ENCODE data around the gene TNFSF13B.

TNFSF13B gene

DNA sequence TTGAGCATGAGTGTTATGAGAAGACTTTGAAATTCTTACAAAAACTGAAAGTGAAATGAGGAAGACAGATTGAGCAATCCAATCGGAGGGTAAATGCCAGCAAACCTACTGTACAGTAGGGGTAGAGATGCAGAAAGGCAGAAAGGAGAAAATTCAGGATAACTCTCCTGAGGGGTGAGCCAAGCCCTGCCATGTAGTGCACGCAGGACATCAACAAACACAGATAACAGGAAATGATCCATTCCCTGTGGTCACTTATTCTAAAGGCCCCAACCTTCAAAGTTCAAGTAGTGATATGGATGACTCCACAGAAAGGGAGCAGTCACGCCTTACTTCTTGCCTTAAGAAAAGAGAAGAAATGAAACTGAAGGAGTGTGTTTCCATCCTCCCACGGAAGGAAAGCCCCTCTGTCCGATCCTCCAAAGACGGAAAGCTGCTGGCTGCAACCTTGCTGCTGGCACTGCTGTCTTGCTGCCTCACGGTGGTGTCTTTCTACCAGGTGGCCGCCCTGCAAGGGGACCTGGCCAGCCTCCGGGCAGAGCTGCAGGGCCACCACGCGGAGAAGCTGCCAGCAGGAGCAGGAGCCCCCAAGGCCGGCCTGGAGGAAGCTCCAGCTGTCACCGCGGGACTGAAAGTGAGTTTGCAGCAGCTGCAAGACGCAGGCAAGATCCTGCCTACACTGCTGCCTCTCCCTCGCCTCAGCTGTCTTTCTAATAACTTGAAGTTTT is at the start of gene TNFSF13B:
TSS of gene TNFSF13B (plus strand) at position 118 of the 728 bp plus-strand sequence. CDS start at position 296, 178 bp downstream.
- H3K36me3 ChIP-seq (ENCODE audit: control insufficient read depth, insufficient read depth, low read length): no peaks in the 10 kb centered on the region
- H3K27me3 ChIP-seq (replicated peaks; ENCODE audit: control insufficient read depth, insufficient read depth, low read length): no peaks in the 10 kb centered on the region
- H3K4me3 ChIP-seq (replicated peaks; ENCODE audit: low read depth, low read length): peak within 1 kb of the TSS; percentile 60
- TF ChIP-seq, protein P1, sequence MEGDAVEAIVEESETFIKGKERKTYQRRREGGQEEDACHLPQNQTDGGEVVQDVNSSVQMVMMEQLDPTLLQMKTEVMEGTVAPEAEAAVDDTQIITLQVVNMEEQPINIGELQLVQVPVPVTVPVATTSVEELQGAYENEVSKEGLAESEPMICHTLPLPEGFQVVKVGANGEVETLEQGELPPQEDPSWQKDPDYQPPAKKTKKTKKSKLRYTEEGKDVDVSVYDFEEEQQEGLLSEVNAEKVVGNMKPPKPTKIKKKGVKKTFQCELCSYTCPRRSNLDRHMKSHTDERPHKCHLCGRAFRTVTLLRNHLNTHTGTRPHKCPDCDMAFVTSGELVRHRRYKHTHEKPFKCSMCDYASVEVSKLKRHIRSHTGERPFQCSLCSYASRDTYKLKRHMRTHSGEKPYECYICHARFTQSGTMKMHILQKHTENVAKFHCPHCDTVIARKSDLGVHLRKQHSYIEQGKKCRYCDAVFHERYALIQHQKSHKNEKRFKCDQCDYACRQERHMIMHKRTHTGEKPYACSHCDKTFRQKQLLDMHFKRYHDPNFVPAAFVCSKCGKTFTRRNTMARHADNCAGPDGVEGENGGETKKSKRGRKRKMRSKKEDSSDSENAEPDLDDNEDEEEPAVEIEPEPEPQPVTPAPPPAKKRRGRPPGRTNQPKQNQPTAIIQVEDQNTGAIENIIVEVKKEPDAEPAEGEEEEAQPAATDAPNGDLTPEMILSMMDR (IDR thresholded peaks at IDR 0.05; ENCODE audit: insufficient read depth, low read length, poor library complexity, severe bottlenecking): peak; percentile 42
- DNase-seq (ENCODE audit: extremely low read depth, insufficient read length): peak; percentile 80

DNA sequence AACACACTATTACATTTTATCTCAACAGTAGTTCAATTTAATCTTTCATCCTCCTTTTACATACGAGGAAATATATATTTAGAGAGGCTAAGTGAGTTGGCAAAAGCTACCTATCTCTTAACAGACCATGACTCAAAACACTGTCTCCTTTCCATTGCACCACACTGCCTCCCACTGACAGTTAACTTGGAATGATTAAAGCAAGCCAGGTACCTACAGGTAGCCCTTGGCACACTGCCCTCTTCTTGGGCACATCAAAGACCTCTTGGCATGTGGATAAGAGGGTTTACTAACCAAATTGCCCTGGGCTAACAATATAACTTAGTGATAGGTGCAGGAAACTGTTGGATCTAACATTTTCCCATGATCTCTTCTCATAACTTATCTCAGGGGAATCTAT is 49.5 kb upstream of the TNFSF13B start:
- DNase-seq (ENCODE audit: extremely low read depth, insufficient read length): no peak
- Histone ChIP-seq H3K27me3 (replicated peaks; ENCODE audit: control insufficient read depth, insufficient read depth, low read length) (no peaks in the 10 kb centered on the region), H3K4me3 (replicated peaks; ENCODE audit: low read depth, low read length) (no peak overlapping the region; the same call in 1 of the 2 replicates), H3K36me3 (ENCODE audit: control insufficient read depth, insufficient read depth, low read length) (no peaks in the 10 kb centered on the region)
- TF ChIP-seq, protein P1 (IDR thresholded peaks at IDR 0.05; ENCODE audit: insufficient read depth, low read length, poor library complexity, severe bottlenecking): no peak

DNA sequence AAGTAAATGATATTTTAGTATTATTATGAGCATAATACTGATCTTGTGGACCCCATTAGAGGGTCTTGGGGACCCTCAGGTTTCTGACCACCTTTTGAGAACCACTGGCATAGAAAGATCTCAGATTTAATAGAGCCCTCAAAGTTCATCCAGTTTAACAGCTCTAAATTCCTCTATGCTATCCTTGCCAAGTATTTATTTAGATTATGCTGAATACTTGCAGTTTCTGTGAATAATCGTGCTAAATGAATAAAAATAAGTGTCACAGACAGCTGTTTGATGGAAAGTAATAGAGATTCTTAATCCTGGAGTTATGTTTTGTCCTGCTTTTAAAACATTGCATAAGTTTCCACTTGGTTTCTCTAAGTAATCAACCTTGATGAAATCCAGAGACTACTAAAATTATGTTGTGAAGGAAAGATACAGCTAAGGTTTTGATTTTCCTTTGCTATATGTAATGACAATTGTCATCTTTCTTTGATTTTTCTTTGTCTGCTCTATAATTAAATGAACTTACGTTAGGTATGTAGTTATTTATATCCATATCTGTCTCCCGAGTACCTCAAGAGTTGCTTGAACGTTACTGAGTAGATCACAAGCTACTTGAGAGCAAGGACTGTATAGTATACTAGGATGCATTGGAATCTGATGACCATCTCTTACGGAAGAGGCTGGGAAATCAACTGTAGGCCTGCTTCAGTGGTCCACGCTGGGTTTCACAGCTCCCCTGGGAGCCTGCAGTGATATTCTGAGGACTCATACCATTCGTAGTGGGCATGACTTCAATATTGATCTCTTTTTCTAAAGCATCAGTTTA is 45.6 kb upstream of the TNFSF13B start:
- no peak for DNase-seq (ENCODE audit: extremely low read depth, insufficient read length)
- no peaks in the 10 kb centered on the region for H3K27me3 ChIP-seq (replicated peaks; ENCODE audit: control insufficient read depth, insufficient read depth, low read length)
- TF ChIP-seq, protein P1 (IDR thresholded peaks at IDR 0.05; ENCODE audit: insufficient read depth, low read length, poor library complexity, severe bottlenecking): no peak
- H3K4me3 ChIP-seq (replicated peaks; ENCODE audit: low read depth, low read length): no peak overlapping the region
- H3K36me3 ChIP-seq (ENCODE audit: control insufficient read depth, insufficient read depth, low read length): no peaks in the 10 kb centered on the region

DNA sequence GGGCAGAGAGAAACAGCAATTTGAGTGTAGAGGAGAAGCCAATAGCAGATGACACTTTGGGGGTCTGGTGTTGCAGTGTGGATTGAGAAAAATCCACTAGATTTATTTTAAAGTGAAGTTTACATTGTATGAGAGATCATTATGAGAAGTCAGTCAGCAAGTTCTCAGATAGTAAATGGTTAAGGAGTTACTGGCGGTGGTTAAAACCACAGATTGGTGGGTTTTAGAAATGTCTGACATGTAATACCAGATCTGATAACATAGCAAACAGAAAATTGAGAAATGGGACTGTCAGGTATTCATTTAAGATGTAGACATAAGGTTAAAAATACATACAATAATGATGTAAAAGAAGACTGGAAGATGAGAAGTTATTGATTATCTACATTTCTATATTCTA is 44.1 kb upstream of the TNFSF13B start:
- DNase-seq (ENCODE audit: extremely low read depth, insufficient read length): no peak
- Histone ChIP-seq H3K36me3 (ENCODE audit: control insufficient read depth, insufficient read depth, low read length) (no peaks in the 10 kb centered on the region), H3K27me3 (replicated peaks; ENCODE audit: control insufficient read depth, insufficient read depth, low read length) (no peaks in the 10 kb centered on the region), H3K4me3 (replicated peaks; ENCODE audit: low read depth, low read length) (no peak overlapping the region)
- TF ChIP-seq, protein P1 (IDR thresholded peaks at IDR 0.05; ENCODE audit: insufficient read depth, low read length, poor library complexity, severe bottlenecking): no peak

GRCh38 chr13:108226184-108226583 is 43.3 kb upstream of the TNFSF13B start:
- no peak for DNase-seq (ENCODE audit: extremely low read depth, insufficient read length)
- Histone ChIP-seq H3K27me3 (replicated peaks; ENCODE audit: control insufficient read depth, insufficient read depth, low read length) (no peaks in the 10 kb centered on the region), H3K4me3 (replicated peaks; ENCODE audit: low read depth, low read length) (no peak overlapping the region), H3K36me3 (ENCODE audit: control insufficient read depth, insufficient read depth, low read length) (no peaks in the 10 kb centered on the region)
- TF ChIP-seq, protein P1 (IDR thresholded peaks at IDR 0.05; ENCODE audit: insufficient read depth, low read length, poor library complexity, severe bottlenecking): no peak
